ENCODE results near the gene PDLIM5.
"Not testable (repeated sequence)": the region's sequence is repeated elsewhere in the genome, so short reads cannot be mapped to it uniquely, and the experiment has no call there.

Gene PDLIM5

GRCh38 chr4:94649381-94650133 is 197.8 kb downstream of the PDLIM5 start:
- no peak overlapping the region for H3K4me3 ChIP-seq (ENCODE audit: low read depth, low read length)
- H3K4me1 ChIP-seq (ENCODE audit: control insufficient read depth, insufficient read depth, low read length): no peaks in the 10 kb centered on the region
- no peaks in the 10 kb centered on the region for H3K27me3 ChIP-seq (ENCODE audit: control insufficient read depth, insufficient read depth, low read length)
- H3K9me3 ChIP-seq (ENCODE audit: control insufficient read depth, insufficient read depth, low read length): no peaks in the 10 kb centered on the region
- H3K36me3 ChIP-seq (ENCODE audit: control insufficient read depth, insufficient read depth, low read length): no peaks in the 10 kb centered on the region
- no peak overlapping the region for H3K9ac ChIP-seq (ENCODE audit: low read depth, low read length)

GRCh38 chr4:94650134-94650495 is 198.4 kb downstream of the PDLIM5 start:
- H3K27me3 ChIP-seq (ENCODE audit: control insufficient read depth, insufficient read depth, low read length): no peaks in the 10 kb centered on the region

GRCh38 chr4:94650690-94651089 is 198.9 kb downstream of the PDLIM5 start:
- no peak overlapping the region for H3K4me3 ChIP-seq (ENCODE audit: low read depth, low read length)
- H3K9me3 ChIP-seq (ENCODE audit: control insufficient read depth, insufficient read depth, low read length): no peaks in the 10 kb centered on the region
- H3K27me3 ChIP-seq (ENCODE audit: control insufficient read depth, insufficient read depth, low read length): no peaks in the 10 kb centered on the region
- no peaks in the 10 kb centered on the region for H3K36me3 ChIP-seq (ENCODE audit: control insufficient read depth, insufficient read depth, low read length)
- H3K4me1 ChIP-seq (ENCODE audit: control insufficient read depth, insufficient read depth, low read length): no peaks in the 10 kb centered on the region
- no peak overlapping the region for H3K9ac ChIP-seq (ENCODE audit: low read depth, low read length)

More at GRCh38 chr4:94650134-94650495, 198.4 kb downstream of the PDLIM5 start:
- Histone ChIP-seq H3K9ac (ENCODE audit: low read depth, low read length) (no peak overlapping the region), H3K4me3 (ENCODE audit: low read depth, low read length) (no peak overlapping the region), H3K36me3 (ENCODE audit: control insufficient read depth, insufficient read depth, low read length) (no peaks in the 10 kb centered on the region), H3K4me1 (ENCODE audit: control insufficient read depth, insufficient read depth, low read length) (no peaks in the 10 kb centered on the region), H3K9me3 (ENCODE audit: control insufficient read depth, insufficient read depth, low read length) (no peaks in the 10 kb centered on the region)

DNA sequence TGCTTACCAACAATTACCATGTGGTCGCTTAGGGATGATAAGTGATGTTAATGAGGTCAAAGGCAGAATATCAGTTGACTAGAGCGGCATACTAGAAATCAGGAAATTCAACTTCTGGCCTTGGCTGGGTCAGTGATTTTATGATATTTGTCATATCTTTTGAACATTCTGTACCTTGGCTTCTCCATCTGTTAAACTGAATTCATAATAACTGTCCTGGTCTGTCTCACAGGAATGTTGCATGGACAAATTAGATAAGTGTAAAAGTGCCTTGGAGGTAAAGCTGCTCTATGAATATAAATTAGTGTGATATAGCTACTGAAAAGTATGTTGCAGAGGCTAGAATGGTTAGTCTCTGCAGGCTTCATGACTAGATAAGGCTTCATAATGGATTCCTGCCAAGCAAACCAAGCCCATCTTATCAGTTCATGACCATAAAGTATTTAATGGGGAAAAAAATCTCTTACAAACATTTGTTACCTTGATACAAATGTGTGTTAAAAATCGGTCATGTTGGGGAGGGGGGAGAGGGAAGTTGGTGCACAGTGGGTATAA is 201.4 kb downstream of the PDLIM5 start:
- Histone ChIP-seq H3K4me1 (ENCODE audit: control insufficient read depth, insufficient read depth, low read length) (no peaks in the 10 kb centered on the region), H3K36me3 (ENCODE audit: control insufficient read depth, insufficient read depth, low read length) (no peaks in the 10 kb centered on the region), H3K9me3 (ENCODE audit: control insufficient read depth, insufficient read depth, low read length) (no peaks in the 10 kb centered on the region), H3K27me3 (ENCODE audit: control insufficient read depth, insufficient read depth, low read length) (no peaks in the 10 kb centered on the region), H3K4me3 (ENCODE audit: low read depth, low read length) (no peak overlapping the region), H3K9ac (ENCODE audit: low read depth, low read length) (no peak overlapping the region)

DNA sequence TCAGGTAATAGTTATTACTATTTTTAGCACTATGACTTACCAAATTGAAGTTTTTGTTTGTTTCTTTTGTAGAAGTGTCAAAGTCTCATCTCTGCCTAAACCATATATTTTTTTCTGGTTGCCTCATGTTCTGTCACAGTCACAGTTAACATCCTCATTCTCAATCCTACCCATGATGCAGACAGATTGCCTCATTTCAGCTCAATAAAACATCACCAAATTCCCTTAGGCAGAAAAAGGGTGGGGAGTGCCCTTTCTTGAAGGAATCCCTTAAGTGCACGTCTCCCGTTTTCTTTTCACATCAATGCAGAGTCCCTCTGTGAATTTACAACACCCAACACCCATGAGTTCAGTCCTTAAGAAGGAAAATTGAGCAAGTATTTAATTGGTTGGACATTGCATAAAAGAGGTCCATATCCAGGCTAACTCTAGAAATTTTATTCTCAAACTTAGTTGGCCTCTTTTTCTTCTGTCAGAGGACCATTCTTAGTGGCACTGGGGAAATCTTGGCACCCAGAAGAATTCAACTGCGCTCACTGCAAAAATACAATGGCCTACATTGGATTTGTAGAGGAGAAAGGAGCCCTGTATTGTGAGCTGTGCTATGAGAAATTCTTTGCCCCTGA is 202.4 kb downstream of the PDLIM5 start:
- no peaks in the 10 kb centered on the region for H3K9me3 ChIP-seq (ENCODE audit: control insufficient read depth, insufficient read depth, low read length)
- no peak overlapping the region for H3K9ac ChIP-seq (ENCODE audit: low read depth, low read length)
- no peaks in the 10 kb centered on the region for H3K4me1 ChIP-seq (ENCODE audit: control insufficient read depth, insufficient read depth, low read length)
- H3K4me3 ChIP-seq (ENCODE audit: low read depth, low read length): no peak overlapping the region
- no peaks in the 10 kb centered on the region for H3K36me3 ChIP-seq (ENCODE audit: control insufficient read depth, insufficient read depth, low read length)
- no peaks in the 10 kb centered on the region for H3K27me3 ChIP-seq (ENCODE audit: control insufficient read depth, insufficient read depth, low read length)

DNA sequence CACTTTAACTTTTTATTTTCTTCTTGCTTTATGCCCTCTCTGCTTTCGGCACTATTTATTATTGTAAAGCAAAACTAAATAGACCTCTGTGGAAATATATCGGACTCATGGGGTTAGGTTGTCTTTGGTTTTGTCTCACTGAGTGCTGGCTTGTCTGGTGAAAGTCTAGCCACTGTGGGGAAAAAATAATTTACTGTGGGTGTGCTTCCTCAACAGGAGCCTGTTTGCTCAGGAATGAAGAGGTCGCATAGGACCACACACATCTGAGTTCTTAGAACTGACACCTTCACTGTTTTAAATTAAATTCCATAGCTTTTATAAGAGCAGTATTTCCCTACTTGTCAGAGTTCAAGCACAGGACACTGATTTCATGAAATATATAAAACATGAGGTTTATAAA is 203.0 kb downstream of the PDLIM5 start:
- Histone ChIP-seq H3K9ac (ENCODE audit: low read depth, low read length) (no peak overlapping the region), H3K4me1 (ENCODE audit: control insufficient read depth, insufficient read depth, low read length) (no peaks in the 10 kb centered on the region), H3K4me3 (ENCODE audit: low read depth, low read length) (no peak overlapping the region), H3K9me3 (ENCODE audit: control insufficient read depth, insufficient read depth, low read length) (no peaks in the 10 kb centered on the region), H3K36me3 (ENCODE audit: control insufficient read depth, insufficient read depth, low read length) (no peaks in the 10 kb centered on the region), H3K27me3 (ENCODE audit: control insufficient read depth, insufficient read depth, low read length) (no peaks in the 10 kb centered on the region)

- no peak overlapping the region for H3K9ac ChIP-seq (ENCODE audit: low read depth, low read length)
- H3K27me3 ChIP-seq (ENCODE audit: control insufficient read depth, insufficient read depth, low read length): no peaks in the 10 kb centered on the region
- no peak overlapping the region for H3K4me3 ChIP-seq (ENCODE audit: low read depth, low read length)
- H3K4me1 ChIP-seq (ENCODE audit: control insufficient read depth, insufficient read depth, low read length): no peaks in the 10 kb centered on the region
- no peaks in the 10 kb centered on the region for H3K9me3 ChIP-seq (ENCODE audit: control insufficient read depth, insufficient read depth, low read length)
- no peaks in the 10 kb centered on the region for H3K36me3 ChIP-seq (ENCODE audit: control insufficient read depth, insufficient read depth, low read length)
Measured at GRCh38 chr4:94660614-94661013, 208.9 kb downstream of the PDLIM5 start.

DNA sequence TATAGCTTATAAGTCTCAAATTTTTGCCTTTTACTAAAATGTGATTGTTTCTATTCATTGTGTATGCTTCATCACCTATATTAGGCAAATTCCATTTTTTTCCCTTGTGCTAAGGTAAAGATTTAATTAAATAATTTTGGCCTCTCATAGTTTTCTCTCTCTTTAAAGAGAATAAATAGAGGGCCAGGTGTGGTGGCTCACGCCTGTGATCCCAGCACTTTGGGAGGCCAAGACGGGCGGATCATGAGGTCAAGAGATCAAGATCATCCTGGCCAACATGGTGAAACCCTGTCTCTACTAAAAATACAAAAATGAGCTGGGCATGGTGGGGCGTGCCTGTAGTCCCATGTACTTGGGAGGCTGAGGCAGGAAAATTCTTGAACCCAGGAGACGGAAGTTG is 213.3 kb downstream of the PDLIM5 start:
- H3K36me3 ChIP-seq (ENCODE audit: control insufficient read depth, insufficient read depth, low read length); H3K4me1 ChIP-seq (ENCODE audit: control insufficient read depth, insufficient read depth, low read length); H3K27me3 ChIP-seq (ENCODE audit: control insufficient read depth, insufficient read depth, low read length); H3K9me3 ChIP-seq (ENCODE audit: control insufficient read depth, insufficient read depth, low read length); H3K4me3 ChIP-seq (ENCODE audit: low read depth, low read length); H3K9ac ChIP-seq (ENCODE audit: low read depth, low read length): not testable (repeated sequence)

GRCh38 chr4:94665500-94666404 is 214.0 kb downstream of the PDLIM5 start:
- H3K4me1 ChIP-seq (ENCODE audit: control insufficient read depth, insufficient read depth, low read length): no peaks in the 10 kb centered on the region
- H3K9me3 ChIP-seq (ENCODE audit: control insufficient read depth, insufficient read depth, low read length): no peaks in the 10 kb centered on the region
- no peak overlapping the region for H3K9ac ChIP-seq (ENCODE audit: low read depth, low read length)
- H3K36me3 ChIP-seq (ENCODE audit: control insufficient read depth, insufficient read depth, low read length): no peaks in the 10 kb centered on the region
- no peak overlapping the region for H3K4me3 ChIP-seq (ENCODE audit: low read depth, low read length)
- H3K27me3 ChIP-seq (ENCODE audit: control insufficient read depth, insufficient read depth, low read length): no peaks in the 10 kb centered on the region

GRCh38 chr4:94668724-94669123 is 217.0 kb downstream of the PDLIM5 start:
- no peaks in the 10 kb centered on the region for H3K9me3 ChIP-seq (ENCODE audit: control insufficient read depth, insufficient read depth, low read length)
- H3K9ac ChIP-seq (ENCODE audit: low read depth, low read length): no peak overlapping the region
- H3K4me3 ChIP-seq (ENCODE audit: low read depth, low read length): no peak overlapping the region
- no peaks in the 10 kb centered on the region for H3K4me1 ChIP-seq (ENCODE audit: control insufficient read depth, insufficient read depth, low read length)
- H3K27me3 ChIP-seq (ENCODE audit: control insufficient read depth, insufficient read depth, low read length): no peaks in the 10 kb centered on the region
- no peaks in the 10 kb centered on the region for H3K36me3 ChIP-seq (ENCODE audit: control insufficient read depth, insufficient read depth, low read length)

GRCh38 chr4:94669672-94670664 is 218.2 kb downstream of the PDLIM5 start:
- Histone ChIP-seq H3K4me3 (ENCODE audit: low read depth, low read length) (no peak overlapping the region), H3K4me1 (ENCODE audit: control insufficient read depth, insufficient read depth, low read length) (no peaks in the 10 kb centered on the region), H3K9ac (ENCODE audit: low read depth, low read length) (no peak overlapping the region), H3K27me3 (ENCODE audit: control insufficient read depth, insufficient read depth, low read length) (no peaks in the 10 kb centered on the region), H3K9me3 (ENCODE audit: control insufficient read depth, insufficient read depth, low read length) (no peaks in the 10 kb centered on the region), H3K36me3 (ENCODE audit: control insufficient read depth, insufficient read depth, low read length) (no peaks in the 10 kb centered on the region)
